ENCODE results near the gene WRAP53. TPM values are rescaled to one million over a fixed set of nuclear protein-coding genes. Genes with fewer than 3 reads are reported as not detected.

Gene WRAP53
- total RNA-seq, 4 donors from 2014 or later: 3.6 to 8.0 (median 4.8) TPM

GRCh38 chr17:7668482-7668881, 19.8 kb upstream of the WRAP53 start:
- Histone ChIP-seq H3K4me3 (no peak overlapping the region), H3K36me3 (peaks cover 3 to 84% (median 3%) of the 10 kb centered on the region in 3 donors), H3K27me3 (no peaks in the 10 kb centered on the region), H3K27ac (no peak overlapping the region), H3K4me1 (no peaks in the 10 kb centered on the region), H3K9me3 (peaks cover 0 to 5% (median 0%) of the 10 kb centered on the region in 4 donors)
- TF ChIP-seq EP300 (IDR thresholded peaks at IDR 0.05): no peak
- no peak for TF ChIP-seq POLR2A (IDR thresholded peaks at IDR 0.05)
- no peak for TF ChIP-seq CTCF (IDR thresholded peaks at IDR 0.05)
- 83 to 90% methylated on average over 7 of the region's 7 CpGs for WGBS, 2 donors
- no peak for DNase-seq (ENCODE audit: low spot score in 2 of 2)

GRCh38 chr17:7673239-7673638, 15.0 kb upstream of the WRAP53 start:
- H3K4me1 ChIP-seq: no peaks in the 10 kb centered on the region
- no peaks in the 10 kb centered on the region for H3K27me3 ChIP-seq
- no peak for DNase-seq (ENCODE audit: low spot score in 2 of 2)
- TF ChIP-seq CTCF (IDR thresholded peaks at IDR 0.05): no peak
- TF ChIP-seq EP300 (IDR thresholded peaks at IDR 0.05): no peak
- TF ChIP-seq POLR2A (IDR thresholded peaks at IDR 0.05): no peak
- peaks cover 0 to 10% (median 0%) of the 10 kb centered on the region in 4 donors for H3K9me3 ChIP-seq
- peaks cover 9 to 84% (median 28%) of the 10 kb centered on the region in 3 donors for H3K36me3 ChIP-seq
- H3K4me3 ChIP-seq: no peak overlapping the region
- WGBS, 2 donors: 87 to 90% methylated on average over 2 of the region's 2 CpGs
- H3K27ac ChIP-seq: no peak overlapping the region

- no peak for DNase-seq (ENCODE audit: low spot score in 2 of 2)
- H3K27me3 ChIP-seq: no peaks in the 10 kb centered on the region
- H3K36me3 ChIP-seq: peaks cover 9 to 67% (median 28%) of the 10 kb centered on the region in 3 donors
- H3K4me1 ChIP-seq: no peaks in the 10 kb centered on the region
- H3K27ac ChIP-seq: no peak overlapping the region
- WGBS, 2 donors: 90 to 91% methylated on average over 12 to 14 of the region's 14 CpGs
- H3K4me3 ChIP-seq: no peak overlapping the region
- no peak for TF ChIP-seq EP300 (IDR thresholded peaks at IDR 0.05)
- TF ChIP-seq POLR2A (IDR thresholded peaks at IDR 0.05): no peak
- TF ChIP-seq CTCF (IDR thresholded peaks at IDR 0.05): no peak
- H3K9me3 ChIP-seq: peaks cover 0 to 10% (median 0%) of the 10 kb centered on the region in 4 donors
Observed at GRCh38 chr17:7674934-7675333, 13.3 kb upstream of the WRAP53 start.

GRCh38 chr17:7676533-7676932, 11.7 kb upstream of the WRAP53 start:
- no peak overlapping the region for H3K27ac ChIP-seq
- peaks cover 9 to 51% (median 28%) of the 10 kb centered on the region in 3 donors for H3K36me3 ChIP-seq
- H3K9me3 ChIP-seq: peaks cover 0 to 10% (median 0%) of the 10 kb centered on the region in 4 donors
- no peak overlapping the region for H3K4me3 ChIP-seq
- TF ChIP-seq EP300 (IDR thresholded peaks at IDR 0.05) (no peak), POLR2A (IDR thresholded peaks at IDR 0.05) (no peak), CTCF (IDR thresholded peaks at IDR 0.05) (no peak)
- no peaks in the 10 kb centered on the region for H3K27me3 ChIP-seq
- no peak for DNase-seq (ENCODE audit: low spot score in 2 of 2)
- H3K4me1 ChIP-seq: no peaks in the 10 kb centered on the region
- 78 to 91% methylated on average over 5 of the region's 5 CpGs for WGBS, 2 donors

GRCh38 chr17:7677388-7678067, 10.7 kb upstream of the WRAP53 start:
- no peak for TF ChIP-seq CTCF (IDR thresholded peaks at IDR 0.05)
- no peak for TF ChIP-seq EP300 (IDR thresholded peaks at IDR 0.05)
- no peak for TF ChIP-seq POLR2A (IDR thresholded peaks at IDR 0.05)
- Histone ChIP-seq H3K27me3 (no peaks in the 10 kb centered on the region), H3K36me3 (peaks cover 7 to 41% (median 28%) of the 10 kb centered on the region in 3 donors), H3K9me3 (peaks cover 0 to 10% (median 0%) of the 10 kb centered on the region in 4 donors), H3K27ac (no peak overlapping the region), H3K4me1 (no peaks in the 10 kb centered on the region), H3K4me3 (no peak overlapping the region)
- no peak for DNase-seq (ENCODE audit: low spot score in 2 of 2)
- 72 to 74% methylated on average over 10 of the region's 10 CpGs for WGBS, 2 donors
